H1 (cell line): ENCODE measurements around the gene CASQ1. TPM values are rescaled to one million over a fixed set of nuclear protein-coding genes. Genes with fewer than 3 reads are reported as not detected.

Experiments used
- CTCF ChIA-PET: fragments of 300-600 bp; sonication (Branson Sonifier 250); formaldehyde crosslinking; loops from one replicate; lab custom pipeline; 2021; ENCODE audit not compliant: partially characterized antibody; lab: Charles Lee
- POLR2A ChIA-PET: fragments of 300-600 bp; sonication (Branson Sonifier 250); formaldehyde crosslinking; loops from one replicate; lab custom pipeline; 2021; ENCODE audit warnings: inconsistent platforms; ENCODE audit not compliant: partially characterized antibody; lab: Charles Lee
- DNase-seq, 2 experiments: peaks; one replicate each; pipeline versions ENCODE4 v3.0.0 to v3.0.0-alpha.2; 2010 to 2022; ENCODE audit warnings: low spot score in 2 of 2, low read depth in 1 of 2, mixed read lengths in 1 of 2
- FAIRE-seq: peaks from 2 replicates; lab custom pipeline; 2011; peaks lifted over from hg19 to GRCh38; lab: Jason Lieb, UNC
- H2AFZ ChIP-seq: 2 replicates; pipeline ENCODE4 v1.8.1; 2012; ENCODE audit warnings: low read length, inconsistent platforms
- H2AK5ac ChIP-seq: 2 replicates; pipeline ENCODE4 v1.6.1; 2013; ENCODE audit warnings: low read depth, low read length
- H2BK120ac ChIP-seq: replicated peaks from 2 replicates; pipeline ENCODE3; 2013; ENCODE audit warnings: low read depth, low read length, inconsistent platforms
- H2BK12ac ChIP-seq: 2 replicates; pipeline ENCODE4 v1.6.1; 2013; ENCODE audit warnings: low read depth, low read length
- H2BK15ac ChIP-seq: 2 replicates; pipeline ENCODE4 v1.6.1; 2013; ENCODE audit warnings: low read length
- H2BK20ac ChIP-seq: 2 replicates; pipeline ENCODE4 v1.6.1; 2013; ENCODE audit warnings: low read length
- H2BK5ac ChIP-seq: 2 replicates; pipeline ENCODE4 v1.6.1; 2013; ENCODE audit warnings: low read depth, low read length
- H3K14ac ChIP-seq: 2 replicates; pipeline ENCODE4 v1.6.1; 2013; ENCODE audit warnings: inconsistent platforms; ENCODE audit not compliant: insufficient read length
- H3K18ac ChIP-seq: 2 replicates; pipeline ENCODE4 v1.6.1; 2013; ENCODE audit warnings: low read length; ENCODE audit errors: extremely low read depth
- H3K23ac ChIP-seq: 2 replicates; pipeline ENCODE4 v1.6.1; 2013; ENCODE audit warnings: inconsistent platforms; ENCODE audit not compliant: insufficient read length
- H3K23me2 ChIP-seq: 2 replicates; pipeline ENCODE4 v1.6.1; 2013; ENCODE audit warnings: low read depth, low read length
- H3K27ac ChIP-seq: 2 replicates; pipeline ENCODE4 v1.6.1; 2011; ENCODE audit warnings: low read depth, low read length, inconsistent platforms
- H3K27me3 ChIP-seq, 4 experiments: replicated peaks in 1 of 4; 1 replicate in 1 of 4; 2 replicates in 3 of 4; pipeline versions ENCODE4 v1.6.1 to v1.8.1; 2011 to 2013; ENCODE audit warnings: low read length in 3 of 4, mild to moderate bottlenecking in 3 of 4, inconsistent platforms in 2 of 4, mixed read lengths in 2 of 4, moderate library complexity in 1 of 4; ENCODE audit not compliant: control insufficient read depth in 3 of 4, insufficient read depth in 3 of 4; ENCODE audit errors: extremely low read depth in 1 of 4
- H3K36me3 ChIP-seq, 4 experiments: 2 replicates each; pipeline versions ENCODE4 v1.6.1 to v1.8.1; 2011 to 2013; ENCODE audit warnings: mild to moderate bottlenecking in 4 of 4, low read length in 3 of 4, moderate library complexity in 2 of 4, control low read depth in 1 of 4, inconsistent platforms in 1 of 4; ENCODE audit not compliant: insufficient read depth in 4 of 4, control insufficient read depth in 2 of 4
- H3K4ac ChIP-seq: replicated peaks from 2 replicates; pipeline ENCODE3; 2013; ENCODE audit warnings: low read length, low read depth, mixed read lengths, inconsistent platforms; ENCODE audit not compliant: insufficient read length
- H3K4me1 ChIP-seq, 4 experiments: replicated peaks in 1 of 4; 1 replicate in 1 of 4; 2 replicates in 3 of 4; pipeline versions ENCODE4 v1.6.1 to v1.8.1; 2011 to 2013; ENCODE audit warnings: low read length in 3 of 4, inconsistent platforms in 2 of 4, mixed read lengths in 1 of 4; ENCODE audit not compliant: insufficient read depth in 4 of 4, control insufficient read depth in 3 of 4
- H3K4me2 ChIP-seq, 2 experiments: 2 replicates each; pipeline versions ENCODE4 v1.6.1 to v1.8.1; 2011 to 2013; ENCODE audit warnings: low read depth in 2 of 2, low read length in 2 of 2, control low read depth in 1 of 2, inconsistent platforms in 1 of 2, mild to moderate bottlenecking in 1 of 2; ENCODE audit not compliant: insufficient read depth in 1 of 2
- H3K4me3 ChIP-seq, 4 experiments: fragments of 200-600, 300-600 bp in 1 of 4; sonication (generic), shearing (Covaris generic), sonication (Bioruptor Twin) in 1 of 4; 2 replicates each; pipeline versions ENCODE4 v1.5.1 to v1.8.1; 2011 to 2016; ENCODE audit warnings: low read length in 4 of 4, low read depth in 3 of 4, control low read depth in 2 of 4, inconsistent platforms in 2 of 4, mild to moderate bottlenecking in 2 of 4, mixed read lengths in 1 of 4, moderate library complexity in 1 of 4; ENCODE audit not compliant: insufficient read depth in 2 of 4; ENCODE audit errors: extremely low read depth in 1 of 4
- H3K56ac ChIP-seq: replicated peaks from 2 replicates; pipeline ENCODE3; 2013; ENCODE audit warnings: low read depth, mild to moderate bottlenecking, mixed read lengths, low read length, inconsistent platforms; ENCODE audit not compliant: insufficient read length
- H3K79me1 ChIP-seq: 2 replicates; pipeline ENCODE4 v1.6.1; 2013; ENCODE audit warnings: low read depth, low read length, control low read depth
- H3K79me2 ChIP-seq, 2 experiments: 2 replicates each; pipeline versions ENCODE4 v1.6.1 to v1.8.1; 2012 to 2013; ENCODE audit warnings: low read length in 2 of 2, mild to moderate bottlenecking in 2 of 2, inconsistent platforms in 1 of 2; ENCODE audit not compliant: insufficient read depth in 2 of 2, control insufficient read depth in 1 of 2
- H3K9ac ChIP-seq, 4 experiments: replicated peaks in 1 of 4; 1 replicate in 1 of 4; 2 replicates in 3 of 4; pipeline versions ENCODE4 v1.6.1 to v1.8.1; 2011 to 2013; ENCODE audit warnings: low read depth in 3 of 4, low read length in 3 of 4, control low read depth in 2 of 4, mild to moderate bottlenecking in 2 of 4, moderate library complexity in 2 of 4, inconsistent platforms in 1 of 4; ENCODE audit errors: extremely low read depth in 1 of 4
- H3K9me3 ChIP-seq, 2 experiments: 2 replicates each; pipeline versions ENCODE4 v1.6.1 to v1.8.1; 2012 to 2013; ENCODE audit warnings: mild to moderate bottlenecking in 2 of 2, moderate library complexity in 2 of 2, control low read depth in 1 of 2, inconsistent platforms in 1 of 2, low read depth in 1 of 2, low read length in 1 of 2, mixed read lengths in 1 of 2; ENCODE audit not compliant: insufficient read depth in 2 of 2
- H4K20me1 ChIP-seq, 2 experiments: replicated peaks in 1 of 2; 2 replicates each; pipeline versions ENCODE3 to v1.8.1; 2011 to 2013; ENCODE audit warnings: inconsistent platforms in 2 of 2, low read length in 2 of 2, mild to moderate bottlenecking in 1 of 2; ENCODE audit not compliant: insufficient read depth in 2 of 2, control insufficient read depth in 1 of 2
- H4K5ac ChIP-seq: 2 replicates; pipeline ENCODE4 v1.6.1; 2013; ENCODE audit warnings: low read length, low read depth, mixed read lengths, inconsistent platforms; ENCODE audit not compliant: insufficient read length
- H4K8ac ChIP-seq: 2 replicates; pipeline ENCODE4 v1.8.0; 2013; ENCODE audit warnings: mild to moderate bottlenecking, moderate library complexity, low read length, inconsistent platforms; ENCODE audit not compliant: insufficient read depth; ENCODE audit errors: extremely low read depth
- H4K91ac ChIP-seq: replicated peaks from 2 replicates; pipeline ENCODE3; 2013; ENCODE audit warnings: low read length, mixed read lengths, inconsistent platforms; ENCODE audit not compliant: insufficient read length
- ATF3 ChIP-seq: IDR thresholded peaks from 2 replicates; pipeline ENCODE4 v1.6.1; 2011; ENCODE audit warnings: low read depth, mild to moderate bottlenecking, low read length; ENCODE audit not compliant: insufficient read depth
- NRF1 ChIP-seq: IDR thresholded peaks from 2 replicates; pipeline ENCODE4 v1.6.1; 2011; ENCODE audit warnings: mild to moderate bottlenecking, low read depth, low read length, improper control_type of control experiment
- SIRT6 ChIP-seq: IDR thresholded peaks from one replicate; pipeline ENCODE4 v1.7.1; 2012; ENCODE audit warnings: low read length, inconsistent platforms
- SUZ12 ChIP-seq: fragments of 200-600 bp; sonication (generic); IDR thresholded peaks from 2 replicates; pipeline ENCODE4 v1.6.1; 2012; ENCODE audit warnings: mild to moderate bottlenecking, inconsistent platforms, low read length, moderate library complexity, mixed read lengths
- WGBS, 2 experiments: shearing (Covaris generic) in 1 of 2; methylation state at CpG; one replicate each; pipeline versions ENCODE4 v1.1.6 to v1.1.7; 2013 to 2015; ENCODE audit warnings: low lambda C conversion rate in 2 of 2, mixed read lengths in 2 of 2, inconsistent platforms in 1 of 2, low coverage in 1 of 2, missing lambda C conversion rate in 1 of 2; ENCODE audit not compliant: insufficient replicate concordance in 2 of 2, insufficient coverage in 1 of 2, insufficient read length in 1 of 2; ENCODE audit errors: extremely low coverage in 1 of 2, missing lambda C conversion rate in 1 of 2; 5-methylcytosine and 5-hydroxymethylcytosine counted together
- polyA plus RNA-seq, 7 experiments: library from polyadenylated mRNA; depleted of rRNA in 3 of 7; stranded (reverse) in 5 of 7; unstranded in 2 of 7; fragments of >200 nt in 5 of 7; fragments of 200-250 nt in 2 of 7; gene quantifications; 1 replicate in 5 of 7; 2 replicates in 1 of 7; 4 replicates in 1 of 7; pipeline versions ENCODE4 v1.2.1 to v1.2.3, GENCODE V29; 2011 to 2013; ENCODE audit warnings: missing spikeins in 2 of 7, mixed read lengths in 2 of 7
- total RNA-seq: library from RNA; stranded (reverse); fragmentation: NEBNext Ultra II Directional; extraction: Animal tissue kit (Norgen Biotek cat#: 25700); gene quantifications from 2 replicates; pipeline ENCODE4 v1.2.1, GENCODE V29; 2021

The CASQ1 gene
- total and polyA plus RNA-seq, 2 of the 8 experiments (the other 6 are each of a cell fraction or from before 2014, with no cell fraction given): 0.80 to 1.3 TPM

- peaks cover 13 to 71% (median 51%) of the 10 kb centered on the region in 4 experiments for H3K36me3 ChIP-seq
- DNase-seq: no peak
- no peak overlapping the region for H4K5ac ChIP-seq
- no peak for FAIRE-seq
- H3K79me2 ChIP-seq: peaks cover 0 to 5% of the 10 kb centered on the region in 2 experiments; a peak in 1 of 4 replicates
- no peak overlapping the region for H3K18ac ChIP-seq
- H3K79me1 ChIP-seq: no peaks in the 10 kb centered on the region
- TF ChIP-seq ATF3: no peak
- no peak for TF ChIP-seq SUZ12
- TF ChIP-seq NRF1: no peak
- no peak for TF ChIP-seq SIRT6
- no peaks in the 10 kb centered on the region; the same call in 1 of the 2 replicates for H3K23me2 ChIP-seq
- H2BK15ac ChIP-seq: no peak overlapping the region
- no peak overlapping the region for H2BK5ac ChIP-seq
- no peak overlapping the region for H3K4me3 ChIP-seq
- 86% methylated on average over 5 of the region's 5 CpGs; no CpG with 5 or more reads in 1 of the 2 experiments for WGBS, 2 experiments
- no peak overlapping the region for H3K23ac ChIP-seq
- no peak overlapping the region for H2AK5ac ChIP-seq
- ChIA-PET POLR2A (no interaction called here), CTCF (interaction anchor here (0.7 to 5.7 kb wide), 10 partner anchors 13 to 193 kb away, joined by 3 to 42 read pairs (median 5); partner anchors contain the start of gene CASQ1)
- no peak overlapping the region for H2AFZ ChIP-seq
- no peak overlapping the region for H4K91ac ChIP-seq
- no peak overlapping the region for H3K14ac ChIP-seq
- no peak overlapping the region for H3K27ac ChIP-seq
- no peak overlapping the region for H2BK12ac ChIP-seq
- H3K9me3 ChIP-seq: no peaks in the 10 kb centered on the region
- H3K4ac ChIP-seq: no peak overlapping the region
- no peaks in the 10 kb centered on the region for H3K4me1 ChIP-seq
- peaks cover 2 to 3% of the 10 kb centered on the region in 2 experiments for H4K20me1 ChIP-seq
- no peak overlapping the region for H4K8ac ChIP-seq
- H2BK120ac ChIP-seq: no peak overlapping the region
- no peak overlapping the region for H3K9ac ChIP-seq
- no peaks in the 10 kb centered on the region for H3K27me3 ChIP-seq
- no peak overlapping the region for H3K56ac ChIP-seq
- no peak overlapping the region for H3K4me2 ChIP-seq
- no peak overlapping the region for H2BK20ac ChIP-seq
Observed at GRCh38 chr1:160238408-160238807, 48.0 kb downstream of the CASQ1 start.
